NCI-H526 treated with DMSO at 0.1 percent for 48 hours (cell line): ENCODE measurements around the gene DENND1B.
"Not testable (repeated sequence)": the region's sequence is repeated elsewhere in the genome, so short reads cannot be mapped to it uniquely, and the experiment has no call there.

Experiments used
- DNase-seq: peaks from one replicate; lab custom pipeline; 2025; lab: John Stamatoyannopoulos, UW

The DENND1B gene

DNA sequence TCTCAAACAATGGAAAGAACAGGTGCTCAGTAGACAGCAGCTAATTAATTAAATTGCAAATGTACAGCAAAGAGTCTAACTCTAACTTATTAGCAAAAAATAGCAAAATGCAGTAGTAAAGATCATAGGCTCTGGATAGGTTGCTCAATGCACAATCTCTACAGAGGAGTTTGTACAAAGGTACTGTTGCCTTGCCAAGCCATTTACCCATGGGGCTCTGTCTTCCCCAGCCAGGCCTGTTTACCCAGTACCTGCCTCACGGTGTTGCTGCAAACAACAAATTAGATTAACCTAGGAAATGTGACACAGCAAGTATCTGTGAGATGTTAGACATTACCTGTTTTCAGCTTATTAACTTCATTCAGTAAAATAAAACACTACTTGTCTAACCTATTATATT, 222.0 kb downstream of the DENND1B start:
- DNase-seq = no peak

DNA sequence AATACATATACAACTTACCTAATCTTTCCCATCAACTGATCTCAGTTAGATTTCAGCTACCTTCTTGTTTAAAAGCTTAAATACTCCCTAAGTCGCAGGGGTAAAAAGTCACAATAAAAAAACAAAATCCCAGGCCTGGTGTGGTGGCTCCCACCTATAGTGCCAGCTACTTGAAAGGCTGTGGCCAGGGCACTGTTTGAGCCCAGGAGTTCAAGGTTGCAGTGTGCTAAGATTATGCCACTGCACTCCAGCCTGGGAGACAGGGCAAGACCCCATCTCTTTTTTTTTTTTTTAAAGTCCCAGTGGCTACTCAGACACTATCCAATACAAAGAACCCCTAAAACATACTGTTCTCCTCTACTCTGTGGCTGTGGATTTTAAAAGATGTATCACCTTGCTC, 228.3 kb downstream of the DENND1B start:
- no peak for DNase-seq

GRCh38 chr1:197544553-197544952, 230.7 kb downstream of the DENND1B start:
- DNase-seq = no peak

DNA sequence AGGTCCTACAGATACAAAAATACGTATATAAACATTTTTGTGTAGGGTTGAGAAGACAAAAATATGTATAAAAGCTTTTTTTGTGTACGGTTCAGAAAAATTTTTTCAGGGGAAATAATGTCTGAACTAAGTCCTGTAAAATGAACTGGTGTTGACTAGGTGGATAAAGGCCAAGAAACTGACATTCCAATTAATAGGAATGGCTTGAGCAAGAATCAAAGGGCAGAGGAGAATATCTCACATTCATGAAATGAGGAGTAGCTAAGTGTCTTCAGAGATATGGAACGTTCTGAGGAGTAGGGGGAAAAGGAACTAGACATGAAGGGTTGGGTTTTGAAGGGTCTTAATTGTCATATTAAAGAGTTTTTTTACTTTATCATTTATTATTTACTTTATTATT, 231.2 kb downstream of the DENND1B start:
- DNase-seq = no peak

DNA sequence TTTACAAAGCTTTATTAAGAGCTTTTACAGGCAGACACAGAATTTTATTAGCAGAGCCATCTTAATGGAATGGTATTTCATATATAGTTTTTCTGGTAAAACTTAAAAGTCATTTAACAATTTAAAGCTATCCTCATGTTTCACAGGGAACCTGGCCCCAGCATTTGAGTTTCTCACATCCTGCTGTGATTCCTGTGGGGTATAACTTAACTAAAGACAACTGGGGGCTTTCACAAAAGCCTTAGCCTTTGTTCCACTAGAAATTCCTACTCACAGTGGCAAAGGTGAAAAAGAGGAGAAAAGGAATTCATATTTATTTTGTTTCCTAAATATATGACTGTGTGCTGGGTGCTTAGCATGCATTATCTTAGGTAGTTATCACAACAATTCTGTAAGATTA, 233.9 kb downstream of the DENND1B start:
- DNase-seq = no peak

DNA sequence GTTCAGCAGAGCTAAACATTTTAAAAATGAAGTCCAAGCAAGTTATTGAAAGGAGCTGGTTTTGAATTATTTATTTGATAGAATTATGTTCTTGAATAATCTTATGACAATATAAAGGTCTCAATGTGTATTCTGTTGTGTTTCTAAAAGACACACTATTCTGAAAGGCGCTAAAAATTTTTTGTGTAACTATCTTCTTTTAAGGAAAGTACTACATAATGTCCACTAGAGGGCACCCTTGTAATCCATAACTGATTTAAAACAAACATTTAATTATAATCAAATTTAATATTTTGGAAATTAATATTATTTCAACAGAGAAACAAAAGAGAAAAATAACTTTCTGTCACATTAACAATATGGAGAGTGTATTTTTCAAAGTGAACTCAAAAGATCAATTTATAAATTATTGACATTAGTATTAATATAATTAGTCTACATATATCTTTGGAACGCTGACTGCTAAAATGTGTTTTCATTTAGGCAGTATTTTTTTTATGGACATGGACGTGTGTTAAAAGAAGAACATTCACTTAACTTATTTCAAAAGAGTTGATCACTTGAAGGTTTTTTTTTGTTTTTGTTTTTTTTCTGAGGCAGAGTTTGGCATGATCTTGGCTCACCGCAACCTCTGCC, 248.4 kb downstream of the DENND1B start:
- DNase-seq = no peak

DNA sequence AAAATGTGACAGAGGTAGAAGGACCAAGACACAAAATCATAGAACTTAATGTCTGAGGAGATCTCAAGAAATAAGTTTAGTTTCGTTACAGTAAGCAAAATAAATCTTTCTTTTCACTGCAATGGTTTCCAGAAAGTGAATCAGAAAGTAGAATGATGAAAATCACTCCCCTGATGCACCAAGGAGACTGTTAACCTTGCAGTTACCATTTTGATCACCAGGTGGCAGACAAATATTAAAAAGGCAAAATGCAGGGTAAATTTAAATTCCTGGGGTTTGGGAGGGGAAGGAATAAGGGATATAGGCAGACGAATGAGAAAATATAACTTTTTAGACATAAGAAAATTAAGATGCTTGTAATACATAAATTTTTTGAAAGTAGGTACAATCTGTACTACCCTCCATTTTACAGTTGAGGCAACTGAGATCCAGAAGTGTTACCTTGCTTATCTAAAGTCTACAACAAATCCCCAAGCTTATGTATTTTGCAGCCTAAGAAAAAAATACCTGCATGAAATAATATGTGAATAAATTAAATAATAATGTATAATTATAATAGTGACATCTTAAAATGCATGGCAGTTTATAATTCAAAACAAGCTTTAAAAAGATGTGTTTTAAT, 254.1 kb downstream of the DENND1B start:
- no peak for DNase-seq

DNA sequence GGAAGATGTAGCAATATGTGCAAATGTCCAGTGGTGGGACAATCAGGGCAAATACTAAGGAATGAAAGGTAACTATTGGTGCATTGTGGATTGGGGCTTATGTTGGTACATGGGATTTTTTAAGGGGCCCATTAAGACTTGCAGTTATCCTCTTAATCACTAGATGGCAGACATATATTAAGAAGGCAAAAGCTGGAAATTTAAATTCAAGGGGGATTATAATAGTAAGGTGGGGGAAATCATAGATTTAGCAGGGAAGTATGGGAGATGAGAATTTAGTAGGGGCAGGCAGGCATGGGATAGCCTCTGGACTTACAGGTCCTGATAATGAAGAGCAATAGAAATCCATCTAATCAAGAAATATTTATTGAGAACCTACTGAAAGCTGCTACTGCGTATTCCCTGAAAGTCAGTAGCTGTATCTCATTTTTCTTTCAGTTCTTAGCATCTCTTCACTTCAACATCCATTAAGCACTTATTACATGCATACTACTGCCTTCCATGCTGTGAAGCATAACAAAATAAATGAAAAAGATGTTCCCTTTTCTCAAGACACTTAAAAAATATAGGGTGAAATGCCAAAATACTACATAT, 255.4 kb downstream of the DENND1B start:
- DNase-seq = no peak

DNA sequence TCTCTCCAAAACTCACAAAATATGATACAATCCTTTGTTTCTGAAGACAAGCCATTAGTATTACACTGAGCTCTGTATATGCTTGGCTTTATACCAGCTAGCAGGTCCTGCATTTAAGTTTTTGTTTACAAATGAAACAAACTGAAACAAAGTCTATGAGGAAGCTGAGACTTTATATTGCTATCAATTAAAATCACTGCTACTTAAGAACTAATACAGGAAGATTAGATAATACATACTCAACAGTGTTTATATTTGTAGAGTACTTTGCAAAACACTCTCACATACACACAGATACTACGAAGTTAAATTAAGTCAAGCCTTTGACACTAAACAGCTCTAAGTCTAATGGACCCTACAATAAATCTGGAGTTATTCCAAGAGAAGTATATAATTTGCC, 259.9 kb downstream of the DENND1B start:
- DNase-seq = no peak

- no peak for DNase-seq
Measured at GRCh38 chr1:197510691-197511378, 264.4 kb downstream of the DENND1B start.

GRCh38 chr1:197496722-197497121, 278.6 kb downstream of the DENND1B start:
- DNase-seq = no peak

DNA sequence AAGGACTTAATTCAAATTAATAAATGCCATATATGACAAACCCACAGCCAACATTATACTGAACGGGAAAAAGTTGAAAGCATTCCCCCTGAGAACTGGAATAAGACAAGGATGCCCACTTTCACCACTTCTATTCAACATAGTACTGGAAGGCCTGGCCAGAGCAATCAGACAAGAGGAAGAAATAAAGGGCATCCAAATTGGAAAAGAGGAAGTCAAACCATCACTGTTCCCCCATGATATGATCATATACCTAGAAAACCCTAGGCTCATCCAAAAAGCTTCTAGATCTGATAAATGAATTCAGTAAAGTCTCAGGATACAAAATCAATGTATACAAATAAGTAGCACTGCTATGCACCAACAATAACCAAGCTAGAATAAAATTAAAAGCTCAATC, 283.8 kb downstream of the DENND1B start:
- DNase-seq = not testable (repeated sequence)

- DNase-seq = no peak
Measured at GRCh38 chr1:197486946-197487345, 288.3 kb downstream of the DENND1B start.

GRCh38 chr1:197485790-197486189, 289.5 kb downstream of the DENND1B start:
- no peak for DNase-seq

DNA sequence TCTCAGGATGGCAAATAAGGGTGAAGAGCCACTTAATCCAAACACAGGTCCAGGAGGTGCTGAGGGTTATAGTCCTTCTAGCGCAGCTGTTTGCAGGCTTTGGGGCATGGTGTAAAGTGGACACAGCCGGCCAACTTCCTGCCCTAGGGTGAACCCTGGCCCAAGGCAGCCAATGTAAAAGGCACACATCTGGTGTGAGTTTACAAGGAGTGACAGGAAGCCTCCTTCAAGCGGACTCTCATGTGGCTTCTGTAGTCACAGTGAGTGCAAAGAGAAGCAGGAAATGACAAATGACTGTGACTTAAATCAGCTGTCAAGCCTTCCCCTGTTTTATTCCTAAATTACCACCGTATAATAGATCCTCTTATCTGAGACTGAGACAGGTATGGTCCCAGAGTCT, 294.2 kb downstream of the DENND1B start:
- no peak for DNase-seq

DNA sequence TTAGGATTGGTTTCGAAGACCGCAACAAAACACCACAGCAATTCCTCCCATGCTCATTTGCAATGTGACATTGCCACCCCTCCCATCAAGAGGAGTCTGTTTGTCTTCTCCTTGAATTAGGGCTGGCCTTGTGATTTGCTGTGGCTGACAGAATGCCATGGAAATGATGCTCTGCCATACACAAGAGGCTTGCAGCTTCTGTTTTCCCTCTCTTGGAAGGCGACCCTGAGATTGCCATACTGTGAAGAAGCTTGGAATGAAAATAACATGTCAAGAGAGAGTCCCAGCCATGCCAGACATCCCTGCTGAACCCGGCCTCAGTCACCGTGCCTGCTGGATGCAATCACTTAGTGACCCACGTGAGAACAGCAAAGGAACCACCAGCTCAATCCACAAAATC, 294.8 kb downstream of the DENND1B start:
- no peak for DNase-seq

DNA sequence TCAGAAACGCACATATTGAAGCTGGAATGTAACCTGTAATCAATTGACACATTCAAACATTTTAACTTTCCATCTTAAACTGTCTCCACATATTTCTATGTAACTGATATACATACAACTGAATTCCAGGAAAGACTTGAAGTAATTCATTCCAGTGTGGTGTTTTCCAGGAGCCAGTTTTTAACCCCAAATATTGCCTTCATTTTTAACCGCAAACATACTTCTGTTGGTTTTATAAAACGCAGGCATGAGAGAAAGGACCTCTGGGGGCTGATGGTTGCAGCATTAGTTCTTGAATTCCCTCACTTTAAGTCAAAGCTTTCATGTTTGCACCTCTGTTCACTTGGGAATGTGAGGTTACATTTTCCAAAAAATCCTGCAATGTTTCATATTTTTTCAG, 303.1 kb downstream of the DENND1B start:
- no peak for DNase-seq

DNA sequence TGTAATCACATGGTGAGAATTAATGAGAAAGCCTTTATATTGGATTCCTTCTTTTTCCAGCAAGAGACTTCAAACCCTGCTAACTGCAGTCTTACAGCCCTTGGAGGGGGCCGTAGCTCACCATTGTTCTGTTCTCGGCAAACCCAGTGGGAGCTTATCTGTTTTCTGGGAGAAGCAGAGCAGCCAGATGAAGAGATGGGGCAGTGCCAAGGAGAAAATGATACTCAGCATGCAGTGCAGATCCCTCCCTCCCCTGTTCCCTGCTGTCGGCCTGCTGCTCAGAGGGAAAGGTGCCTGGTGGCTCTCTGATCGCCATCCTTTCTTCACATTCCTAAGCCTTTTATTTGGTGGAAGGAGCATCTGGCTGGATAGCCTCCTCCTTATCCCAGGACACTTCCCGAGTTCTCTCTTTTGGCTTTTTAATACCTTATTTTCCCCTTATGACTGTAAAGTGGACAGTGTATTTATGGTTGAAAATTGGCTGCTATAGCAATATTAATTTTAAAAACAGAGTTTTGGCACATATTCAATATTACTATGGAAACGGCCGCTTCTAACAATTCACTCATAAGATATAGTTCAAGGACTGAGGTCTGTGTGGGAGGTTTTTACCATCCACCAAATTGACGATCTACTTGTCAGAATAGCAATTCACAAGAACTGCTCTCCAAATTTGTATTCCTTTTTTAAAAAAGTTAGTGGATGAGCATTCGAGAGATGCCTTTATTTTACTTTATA, 303.9 kb downstream of the DENND1B start:
- no peak for DNase-seq

DNA sequence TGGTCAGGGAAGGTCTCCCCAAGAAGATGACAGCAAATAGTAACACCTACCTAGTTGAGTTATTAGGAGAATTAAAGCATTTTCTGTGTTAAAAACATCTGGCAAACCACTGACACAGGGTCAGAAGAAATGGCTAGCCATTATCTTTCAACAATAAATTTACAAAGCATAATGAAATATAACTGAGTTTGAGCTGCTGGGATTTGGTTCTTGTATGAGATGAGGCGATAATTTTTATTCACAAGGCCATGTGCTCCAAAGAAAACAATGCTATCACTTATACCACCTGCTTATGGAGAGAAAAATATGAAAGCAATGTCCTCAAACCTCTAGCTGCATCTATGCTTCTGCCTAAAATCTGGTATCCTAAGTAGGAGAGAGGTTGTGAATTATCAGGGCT, 304.9 kb downstream of the DENND1B start:
- DNase-seq = no peak

DNA sequence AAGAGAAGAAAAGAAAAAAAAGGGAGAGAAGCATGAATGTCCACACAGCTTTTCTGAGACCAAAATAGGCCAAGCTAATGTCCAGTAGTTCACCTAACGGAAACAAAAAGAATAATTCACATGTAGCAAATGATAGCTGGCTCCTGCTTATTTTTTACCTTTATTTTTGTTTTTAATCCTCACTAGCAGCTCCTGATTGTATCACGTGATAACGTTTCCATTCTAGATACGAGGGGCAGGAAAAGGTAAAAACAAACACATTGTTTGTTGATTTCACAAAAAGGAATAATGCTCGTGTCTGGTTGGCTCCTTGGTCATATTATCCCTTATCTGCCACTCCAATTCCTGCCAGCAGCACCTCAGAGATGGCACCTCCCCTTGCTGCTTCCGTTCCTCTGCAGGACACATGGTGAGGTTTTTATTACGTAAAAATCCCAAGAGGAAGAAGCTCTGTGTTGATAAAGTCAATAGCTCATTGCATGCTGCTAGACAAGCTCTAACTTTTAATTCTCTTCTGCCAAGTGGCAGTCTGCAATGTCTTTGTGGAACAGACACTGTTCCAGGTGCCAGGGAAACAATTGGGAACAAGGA, 305.6 kb downstream of the DENND1B start:
- no peak for DNase-seq

DNA sequence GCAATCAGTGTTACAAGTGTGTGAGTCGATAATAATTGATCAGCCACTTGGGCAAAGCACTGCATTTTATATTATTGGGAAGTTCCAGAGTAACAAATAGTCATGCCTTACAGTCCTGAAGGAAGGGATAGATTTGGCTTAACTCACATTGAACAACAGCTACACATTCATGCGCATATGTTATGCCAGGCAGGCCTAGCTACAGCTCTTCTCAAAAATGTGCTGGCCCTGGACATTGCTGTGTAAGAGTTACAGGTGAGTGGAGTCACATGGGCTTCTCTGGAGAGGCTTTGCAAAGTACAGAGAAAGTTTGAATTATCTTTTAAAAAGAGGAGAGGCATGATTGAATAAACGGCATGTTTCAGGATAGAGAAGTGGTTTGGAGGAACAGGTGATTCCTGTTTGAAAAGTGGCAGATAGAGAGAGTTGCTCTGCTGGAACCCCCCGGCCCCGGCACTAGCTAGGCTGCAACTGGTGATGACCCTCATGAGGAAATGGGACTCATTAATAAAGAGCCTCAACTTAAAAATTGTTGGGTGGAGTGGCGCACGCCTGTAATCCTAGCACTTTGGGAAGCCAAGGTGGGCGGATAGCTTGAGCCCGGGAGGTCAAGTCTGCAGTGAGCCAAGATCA, 306.6 kb downstream of the DENND1B start:
- no peak for DNase-seq

- DNase-seq = no peak
Measured at GRCh38 chr1:197467881-197468280, 307.4 kb downstream of the DENND1B start.
